ENCODE data around the gene PNPLA5. TPM values are rescaled to one million over a fixed set of nuclear protein-coding genes. Genes with fewer than 3 reads are reported as not detected.

The PNPLA5 gene
- total RNA-seq, 2 experiments from 2014 or later, result not detected

DNA sequence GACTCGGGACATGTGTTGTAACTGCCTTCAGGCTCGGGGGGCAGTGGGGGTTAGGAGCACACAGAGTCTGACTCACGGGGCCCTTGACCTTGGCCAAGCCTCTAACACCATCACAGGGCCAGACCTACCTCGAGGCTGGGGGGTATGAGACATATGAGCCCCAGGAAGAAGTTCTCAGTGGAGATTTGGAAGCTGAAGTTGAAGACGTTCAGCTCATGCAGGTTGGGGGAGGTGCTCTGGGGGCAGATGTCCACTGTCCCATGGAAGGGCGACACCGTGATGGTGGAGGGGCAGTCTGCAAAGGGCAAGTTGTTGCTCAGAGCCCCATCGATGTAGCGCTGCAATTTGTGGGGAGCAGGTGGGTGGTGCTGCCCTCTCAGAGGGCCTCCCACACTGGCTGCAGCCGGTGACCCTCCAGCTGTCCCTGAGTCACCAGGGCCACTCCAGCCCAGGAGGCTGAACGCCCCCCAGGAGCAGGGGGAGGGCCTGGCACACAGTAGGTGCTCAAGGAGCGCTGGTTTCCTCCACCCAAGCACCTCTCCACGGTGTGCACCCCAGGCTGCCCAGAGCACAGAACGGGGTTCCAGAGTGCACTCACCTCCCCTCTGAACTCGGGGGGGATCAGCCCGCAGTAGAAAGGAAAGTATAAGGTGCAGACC, 2.5 kb downstream of the PNPLA5 start:
- no peak overlapping the region for H3K4me3 Mint-ChIP-seq
- peaks cover 13% of the 10 kb centered on the region for H3K4me1 ChIP-seq (ENCODE audit: insufficient read depth, low read length)
- H3K4me1 Mint-ChIP-seq (ENCODE audit: low read depth), result no peaks in the 10 kb centered on the region
- H3K9me3 Mint-ChIP-seq, result no peaks in the 10 kb centered on the region
- H3K27ac Mint-ChIP-seq, result no peak overlapping the region
- no peaks in the 10 kb centered on the region for H3K36me3 ChIP-seq (ENCODE audit: insufficient read depth, low read length)
- peaks cover 50% of the 10 kb centered on the region for H3K27me3 Mint-ChIP-seq
- ATAC-seq (ENCODE audit: poor library complexity), result no peak
- H3K9me3 ChIP-seq (ENCODE audit: control insufficient read depth in 1 of 2, insufficient read depth in 1 of 2, low read length in 2 of 2), result peaks cover 0 to 8% of the 10 kb centered on the region in 2 experiments
- POLR2A ChIA-PET, result no interaction called here
- TF ChIP-seq, protein P1, sequence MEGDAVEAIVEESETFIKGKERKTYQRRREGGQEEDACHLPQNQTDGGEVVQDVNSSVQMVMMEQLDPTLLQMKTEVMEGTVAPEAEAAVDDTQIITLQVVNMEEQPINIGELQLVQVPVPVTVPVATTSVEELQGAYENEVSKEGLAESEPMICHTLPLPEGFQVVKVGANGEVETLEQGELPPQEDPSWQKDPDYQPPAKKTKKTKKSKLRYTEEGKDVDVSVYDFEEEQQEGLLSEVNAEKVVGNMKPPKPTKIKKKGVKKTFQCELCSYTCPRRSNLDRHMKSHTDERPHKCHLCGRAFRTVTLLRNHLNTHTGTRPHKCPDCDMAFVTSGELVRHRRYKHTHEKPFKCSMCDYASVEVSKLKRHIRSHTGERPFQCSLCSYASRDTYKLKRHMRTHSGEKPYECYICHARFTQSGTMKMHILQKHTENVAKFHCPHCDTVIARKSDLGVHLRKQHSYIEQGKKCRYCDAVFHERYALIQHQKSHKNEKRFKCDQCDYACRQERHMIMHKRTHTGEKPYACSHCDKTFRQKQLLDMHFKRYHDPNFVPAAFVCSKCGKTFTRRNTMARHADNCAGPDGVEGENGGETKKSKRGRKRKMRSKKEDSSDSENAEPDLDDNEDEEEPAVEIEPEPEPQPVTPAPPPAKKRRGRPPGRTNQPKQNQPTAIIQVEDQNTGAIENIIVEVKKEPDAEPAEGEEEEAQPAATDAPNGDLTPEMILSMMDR (IDR thresholded peaks at IDR 0.05), result no peak
- peaks cover 34 to 54% of the 10 kb centered on the region in 2 experiments for H3K27me3 ChIP-seq (ENCODE audit: control insufficient read depth in 1 of 2, insufficient read depth in 2 of 2, low read length in 2 of 2)
- no peak for DNase-seq
- CTCF ChIA-PET, result no interaction called here
- no peaks in the 10 kb centered on the region for H3K36me3 Mint-ChIP-seq (ENCODE audit: low read depth)
- no peak overlapping the region for H3K4me3 ChIP-seq (ENCODE audit: low read length)
- no peak overlapping the region for H3K27ac ChIP-seq (ENCODE audit: low read depth in 1 of 2, low read length in 2 of 2)
- intact Hi-C loops (cut with DNase I, micrococcal nuclease), result loop anchor here in 1 of 2 experiments (10.0 kb wide), 1 partner anchor 735 kb away; no protein-coding TSS in a partner anchor

DNA sequence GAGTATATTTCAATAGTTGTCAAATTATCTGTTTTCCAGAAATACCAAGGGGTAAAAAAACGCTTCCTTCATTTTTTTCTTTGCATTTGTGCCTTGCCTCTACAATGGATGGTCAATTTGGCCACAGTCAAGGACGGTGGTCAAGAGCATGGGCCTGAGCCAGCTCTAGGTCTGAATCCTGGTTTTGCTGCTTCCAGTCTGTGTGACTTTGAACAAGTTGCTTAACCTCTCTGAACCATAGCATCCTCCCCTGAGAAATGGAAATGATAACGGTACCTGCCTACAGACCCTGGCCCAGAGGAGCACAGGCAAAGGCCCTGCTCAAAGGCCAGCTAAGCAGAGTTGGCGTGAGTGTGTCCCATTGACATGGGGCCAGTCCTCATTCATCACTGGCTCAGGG, 3.1 kb downstream of the PNPLA5 start:
- intact Hi-C loops (cut with DNase I, micrococcal nuclease), result loop anchor here in 1 of 2 experiments (10.0 kb wide), 1 partner anchor 736 kb away; no protein-coding TSS in a partner anchor
- H3K9me3 ChIP-seq (ENCODE audit: control insufficient read depth in 1 of 2, insufficient read depth in 1 of 2, low read length in 2 of 2), result peaks cover 0 to 8% of the 10 kb centered on the region in 2 experiments
- no peak overlapping the region for H3K4me3 ChIP-seq (ENCODE audit: low read length)
- H3K27me3 ChIP-seq (ENCODE audit: control insufficient read depth in 1 of 2, insufficient read depth in 2 of 2, low read length in 2 of 2), result peaks cover 34 to 54% of the 10 kb centered on the region in 2 experiments
- Mint-ChIP-seq H3K27me3 (peaks cover 47% of the 10 kb centered on the region), H3K9me3 (no peaks in the 10 kb centered on the region), H3K36me3 (ENCODE audit: low read depth) (no peaks in the 10 kb centered on the region), H3K4me1 (ENCODE audit: low read depth) (no peaks in the 10 kb centered on the region), H3K4me3 (no peak overlapping the region), H3K27ac (no peak overlapping the region)
- H3K36me3 ChIP-seq (ENCODE audit: insufficient read depth, low read length), result no peaks in the 10 kb centered on the region
- no peak overlapping the region for H3K27ac ChIP-seq (ENCODE audit: low read depth in 1 of 2, low read length in 2 of 2)
- ChIA-PET CTCF (no interaction called here), POLR2A (no interaction called here)
- ATAC-seq (ENCODE audit: poor library complexity) (no peak), DNase-seq (no peak)
- H3K4me1 ChIP-seq (ENCODE audit: insufficient read depth, low read length), result peaks cover 13% of the 10 kb centered on the region
- TF ChIP-seq, protein P1 (IDR thresholded peaks at IDR 0.05), result no peak

DNA sequence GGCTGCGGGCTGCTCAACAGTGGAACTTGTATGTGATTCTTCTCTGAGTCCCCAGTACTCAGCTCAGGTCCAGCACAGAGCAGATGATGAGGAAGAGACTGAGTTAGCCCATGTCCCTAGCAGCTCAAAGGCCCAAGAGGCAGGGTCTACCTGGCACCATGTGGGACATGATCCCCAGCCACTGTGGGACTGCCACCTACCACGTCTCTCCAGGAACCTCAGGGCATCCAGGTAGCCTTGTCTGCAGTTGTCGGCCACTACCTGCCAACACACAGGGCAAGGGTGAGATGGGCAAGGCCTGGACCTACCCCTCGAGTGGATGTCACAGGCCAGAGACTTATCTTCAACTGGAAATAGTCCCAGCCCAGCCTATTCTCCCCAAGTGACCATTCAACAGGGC, 4.4 kb downstream of the PNPLA5 start:
- Histone ChIP-seq H3K4me3 (ENCODE audit: low read length) (no peak overlapping the region), H3K27ac (ENCODE audit: low read depth in 1 of 2, low read length in 2 of 2) (no peak overlapping the region), H3K36me3 (ENCODE audit: insufficient read depth, low read length) (no peaks in the 10 kb centered on the region), H3K4me1 (ENCODE audit: insufficient read depth, low read length) (peaks cover 13% of the 10 kb centered on the region), H3K9me3 (ENCODE audit: control insufficient read depth in 1 of 2, insufficient read depth in 1 of 2, low read length in 2 of 2) (peaks cover 0 to 8% of the 10 kb centered on the region in 2 experiments), H3K27me3 (ENCODE audit: control insufficient read depth in 1 of 2, insufficient read depth in 2 of 2, low read length in 2 of 2) (peaks cover 28 to 47% of the 10 kb centered on the region in 2 experiments)
- Mint-ChIP-seq H3K36me3 (ENCODE audit: low read depth) (no peaks in the 10 kb centered on the region), H3K27me3 (peaks cover 45% of the 10 kb centered on the region), H3K27ac (no peak overlapping the region), H3K9me3 (no peaks in the 10 kb centered on the region), H3K4me3 (no peak overlapping the region), H3K4me1 (ENCODE audit: low read depth) (no peaks in the 10 kb centered on the region)
- TF ChIP-seq, protein P1 (IDR thresholded peaks at IDR 0.05), result no peak
- intact Hi-C loops (cut with DNase I, micrococcal nuclease), result loop anchor here in 1 of 2 experiments (10.0 kb wide), 1 partner anchor 737 kb away; no protein-coding TSS in a partner anchor
- POLR2A ChIA-PET, result no interaction called here
- DNase-seq (no peak), ATAC-seq (ENCODE audit: poor library complexity) (no peak)
- CTCF ChIA-PET, result no interaction called here
